Small intestine (tissue), 7 donors: ENCODE data around the gene KRTAP10-3. TPM values are rescaled to one million over a fixed set of nuclear protein-coding genes. Genes with fewer than 3 reads are reported as not detected.
"Not testable (repeated sequence)": the region's sequence is repeated elsewhere in the genome, so short reads cannot be mapped to it uniquely, and the experiment has no call there.

Experiments used
- DNase-seq, 2 donors: peaks; one replicate each; pipeline versions ENCODE4 v3.0.0 to v3.0.0-alpha.2; 2013
- FAIRE-seq: peaks from 2 replicates; lab custom pipeline; 2012; peaks lifted over from hg19 to GRCh38; lab: Jason Lieb, UNC
- H3K27ac ChIP-seq, 3 donors: one replicate each; pipeline ENCODE4 v1.5.1; 2013; ENCODE audit warnings: low read length in 2 of 3, mild to moderate bottlenecking in 2 of 3, control low read depth in 1 of 3, inconsistent platforms in 1 of 3, low read depth in 1 of 3, moderate library complexity in 1 of 3
- H3K27me3 ChIP-seq, 3 donors: one replicate each; pipeline ENCODE4 v1.6.1; 2013; ENCODE audit warnings: low read length in 3 of 3, inconsistent platforms in 1 of 3; ENCODE audit not compliant: control insufficient read depth in 3 of 3, insufficient read depth in 3 of 3
- H3K36me3 ChIP-seq, 3 donors: one replicate each; pipeline ENCODE4 v1.6.1; 2013; ENCODE audit warnings: low read length in 3 of 3, inconsistent platforms in 1 of 3, low read depth in 1 of 3, mild to moderate bottlenecking in 1 of 3, moderate library complexity in 1 of 3; ENCODE audit not compliant: control insufficient read depth in 3 of 3, insufficient read depth in 2 of 3
- H3K4me1 ChIP-seq, 3 donors: one replicate each; pipeline ENCODE4 v1.6.1; 2013; ENCODE audit warnings: low read length in 2 of 3, inconsistent platforms in 1 of 3, low read depth in 1 of 3, mild to moderate bottlenecking in 1 of 3, moderate library complexity in 1 of 3; ENCODE audit not compliant: control insufficient read depth in 3 of 3, insufficient read depth in 2 of 3
- H3K4me3 ChIP-seq, 3 donors: one replicate each; pipeline ENCODE4 v1.5.1; 2013; ENCODE audit warnings: low read length in 3 of 3, control low read depth in 1 of 3, inconsistent platforms in 1 of 3, low read depth in 1 of 3, mild to moderate bottlenecking in 1 of 3, moderate library complexity in 1 of 3
- H3K9me3 ChIP-seq, 2 donors: one replicate each; pipeline ENCODE4 v1.6.1; 2013; ENCODE audit warnings: low read depth in 1 of 2, low read length in 1 of 2; ENCODE audit not compliant: control insufficient read depth in 2 of 2, insufficient read depth in 1 of 2
- WGBS, 3 donors: extraction: QIAGEN DNeasy Blood & Tissue Kit; methylation state at CpG; one replicate each; pipeline ENCODE4 v1.1.7; 2013; 5-methylcytosine and 5-hydroxymethylcytosine counted together
- polyA plus RNA-seq, 4 donors: library from polyadenylated mRNA; stranded (reverse) in 3 of 4; unstranded in 1 of 4; fragments of 200-250 nt in 3 of 4; fragments of 120-200 nt in 1 of 4; gene quantifications; one replicate each; pipeline versions ENCODE4 v1.2.1 to v1.2.3, GENCODE V29; 2013
- donor health status: healthy with polysubstance abuse.
- donor health status: control.
- donor health status: control.
- donor health status: Bipolar disorder and iron deficiency.
- donor health status: healthy.

The KRTAP10-3 gene
- polyA plus RNA-seq, 4 donors = not detected

DNA sequence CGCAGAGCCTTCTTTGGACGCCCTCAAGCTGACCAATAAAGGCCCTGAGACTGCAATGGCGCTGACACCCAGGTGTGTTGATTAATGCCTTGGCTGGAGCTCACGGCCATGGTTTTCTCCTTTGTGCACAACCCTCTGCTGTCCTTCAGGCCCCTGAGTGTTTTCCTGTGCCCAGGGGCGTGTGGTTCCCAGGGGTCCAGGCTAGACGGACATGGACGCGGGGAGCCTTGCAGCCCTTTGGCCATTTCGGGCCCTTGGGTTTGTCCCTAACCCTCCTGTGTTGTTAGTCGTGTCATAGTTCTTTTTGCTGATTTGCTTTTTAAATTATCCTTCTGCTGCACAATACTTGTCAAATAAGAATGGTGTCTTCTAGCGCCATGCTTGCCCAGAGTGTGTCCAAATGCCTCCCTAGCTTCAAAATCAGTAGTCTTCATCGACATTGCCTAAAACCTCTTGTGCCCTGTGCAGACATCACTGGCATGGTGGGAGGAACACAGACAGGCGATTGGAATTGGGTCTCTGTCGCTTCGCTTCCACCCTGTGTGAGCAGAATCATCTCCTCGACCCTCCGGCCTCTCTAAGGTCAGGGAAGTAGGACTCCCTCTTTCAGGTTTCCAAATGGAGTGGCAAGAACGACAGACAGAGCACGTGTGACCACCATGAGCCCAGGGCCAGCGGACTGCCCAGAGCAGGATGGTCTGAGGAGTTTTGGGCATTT, 16.9 kb upstream of the KRTAP10-3 start:
- Histone ChIP-seq H3K4me3 (no peak overlapping the region), H3K9me3 (peaks cover 0 to 34% of the 10 kb centered on the region in 2 donors), H3K27me3 (peaks cover 0 to 2% (median 0%) of the 10 kb centered on the region in 3 donors), H3K36me3 (no peaks in the 10 kb centered on the region), H3K4me1 (no peaks in the 10 kb centered on the region), H3K27ac (no peak overlapping the region)
- DNase-seq (no peak), FAIRE-seq (no peak)
- WGBS, 3 donors = 84 to 86% (median 84%) methylated on average over 20 of the region's 20 CpGs

DNA sequence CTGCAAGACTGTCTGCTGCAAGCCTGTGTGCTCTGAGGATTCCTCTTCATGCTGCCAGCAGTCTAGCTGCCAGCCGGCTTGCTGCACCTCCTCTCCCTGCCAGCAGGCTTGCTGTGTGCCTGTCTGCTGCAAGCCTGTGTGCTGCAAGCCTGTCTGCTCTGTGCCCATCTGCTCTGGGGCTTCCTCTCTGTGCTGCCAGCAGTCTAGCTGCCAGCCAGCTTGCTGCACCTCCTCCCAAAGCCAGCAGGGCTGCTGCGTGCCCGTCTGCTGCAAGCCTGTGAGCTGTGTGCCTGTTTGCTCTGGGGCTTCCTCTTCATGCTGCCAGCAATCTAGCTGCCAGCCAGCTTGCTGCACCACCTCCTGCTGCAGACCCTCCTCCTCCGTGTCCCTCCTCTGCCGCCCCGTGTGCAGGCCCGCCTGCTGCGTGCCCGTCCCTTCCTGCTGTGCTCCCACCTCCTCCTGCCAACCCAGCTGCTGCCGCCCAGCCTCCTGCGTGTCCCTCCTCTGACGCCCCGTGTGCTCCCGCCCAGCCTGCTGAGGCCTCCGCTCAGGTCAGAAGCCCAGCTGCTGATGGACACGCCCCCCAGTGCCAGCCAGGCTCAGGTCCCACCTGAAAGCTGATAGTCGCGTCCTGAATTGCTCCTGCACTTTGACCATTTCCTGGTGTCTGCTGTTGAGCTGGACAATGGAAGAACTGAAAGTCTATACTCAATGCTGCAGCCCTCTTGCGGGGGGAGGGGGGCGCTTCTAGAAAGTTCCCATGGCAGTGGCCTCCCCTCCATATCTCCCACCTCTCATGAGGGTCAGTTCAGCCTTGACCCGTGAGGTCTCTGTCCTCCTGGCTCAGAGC, 16.1 kb upstream of the KRTAP10-3 start:
- no peak overlapping the region for H3K4me3 ChIP-seq
- H3K27ac ChIP-seq = no peak overlapping the region
- WGBS, 3 donors = 7 to 31% (median 24%) methylated on average over 15 to 21 of the region's 21 CpGs
- DNase-seq (peak; percentile 76 to 83), FAIRE-seq (no peak)
- peaks cover 0 to 34% of the 10 kb centered on the region in 2 donors for H3K9me3 ChIP-seq
- H3K27me3 ChIP-seq = peaks cover 0 to 2% (median 0%) of the 10 kb centered on the region in 3 donors
- no peaks in the 10 kb centered on the region for H3K4me1 ChIP-seq
- no peaks in the 10 kb centered on the region for H3K36me3 ChIP-seq

DNA sequence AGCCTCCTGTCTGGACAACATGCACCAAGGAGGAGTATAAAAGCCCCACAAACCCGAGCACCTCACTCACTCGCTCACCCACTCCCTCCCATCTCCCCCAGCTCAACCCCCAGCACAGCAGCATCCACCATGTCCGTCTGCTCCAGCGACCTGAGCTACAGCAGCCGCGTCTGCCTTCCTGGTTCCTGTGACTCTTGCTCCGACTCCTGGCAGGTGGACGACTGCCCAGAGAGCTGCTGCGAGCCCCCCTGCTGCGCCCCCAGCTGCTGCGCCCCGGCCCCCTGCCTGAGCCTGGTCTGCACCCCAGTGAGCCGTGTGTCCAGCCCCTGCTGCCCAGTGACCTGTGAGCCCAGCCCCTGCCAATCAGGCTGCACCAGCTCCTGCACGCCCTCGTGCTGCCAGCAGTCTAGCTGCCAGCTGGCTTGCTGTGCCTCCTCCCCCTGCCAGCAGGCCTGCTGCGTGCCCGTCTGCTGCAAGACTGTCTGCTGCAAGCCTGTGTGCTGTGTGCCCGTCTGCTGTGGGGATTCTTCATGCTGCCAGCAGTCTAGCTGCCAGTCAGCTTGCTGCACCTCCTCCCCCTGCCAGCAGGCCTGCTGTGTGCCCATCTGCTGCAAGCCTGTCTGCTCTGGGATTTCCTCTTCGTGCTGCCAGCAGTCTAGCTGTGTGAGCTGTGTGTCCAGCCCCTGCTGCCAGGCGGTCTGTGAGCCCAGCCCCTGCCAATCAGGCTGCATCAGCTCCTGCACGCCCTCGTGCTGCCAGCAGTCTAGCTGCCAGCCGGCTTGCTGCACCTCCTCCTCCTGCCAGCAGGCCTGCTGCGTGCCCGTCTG, 15.2 kb upstream of the KRTAP10-3 start, which contains the start of gene KRTAP10-4:
KRTAP10-4 (plus strand) TSS at position 100 of the 827 bp plus-strand sequence; CDS start at position 130, 30 bp downstream.
- not testable (repeated sequence) for FAIRE-seq, H3K4me1 ChIP-seq, H3K36me3 ChIP-seq, H3K27ac ChIP-seq, H3K27me3 ChIP-seq, H3K4me3 ChIP-seq, DNase-seq
- peaks cover 0 to 34% of the 10 kb centered on the region in 2 donors for H3K9me3 ChIP-seq
- 36 to 64% (median 36%) methylated on average over 21 to 22 of the region's 25 CpGs for WGBS, 3 donors

DNA sequence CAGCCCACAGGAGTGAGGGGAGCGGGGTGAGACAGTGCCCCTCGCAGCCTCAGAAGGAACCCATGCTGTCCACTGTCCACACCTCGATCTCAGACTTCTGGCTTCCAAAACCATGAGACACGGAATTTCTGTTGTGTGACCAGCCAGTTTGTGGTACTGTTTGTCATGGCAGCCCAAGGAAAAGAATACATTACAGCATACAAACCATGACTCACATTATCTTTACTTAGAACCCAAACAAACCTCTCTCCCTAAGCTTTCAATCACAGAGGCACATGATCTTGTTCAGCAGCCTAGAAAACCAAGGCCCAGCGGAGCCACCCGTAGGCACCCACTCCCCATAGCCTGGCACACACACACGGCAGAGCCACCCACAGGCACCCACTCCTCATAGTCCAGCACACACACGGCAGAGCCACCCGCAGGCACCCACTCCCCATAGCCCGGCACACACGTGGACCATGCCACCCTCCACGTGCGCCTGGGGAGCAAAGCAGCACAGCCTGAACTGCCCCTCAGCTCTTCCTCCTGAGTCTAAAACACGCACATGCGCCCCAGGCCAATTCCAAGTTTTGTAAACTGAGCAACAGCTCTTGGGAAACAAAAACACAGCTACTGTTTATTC, 14.5 kb upstream of the KRTAP10-3 start:
- Histone ChIP-seq H3K27ac (no peak overlapping the region), H3K36me3 (no peaks in the 10 kb centered on the region), H3K4me1 (no peaks in the 10 kb centered on the region), H3K9me3 (peaks cover 0 to 29% of the 10 kb centered on the region in 2 donors), H3K4me3 (no peak overlapping the region), H3K27me3 (peaks cover 0 to 2% (median 0%) of the 10 kb centered on the region in 3 donors)
- 81 to 87% (median 83%) methylated on average over 15 of the region's 15 CpGs for WGBS, 3 donors
- DNase-seq (no peak), FAIRE-seq (no peak)

DNA sequence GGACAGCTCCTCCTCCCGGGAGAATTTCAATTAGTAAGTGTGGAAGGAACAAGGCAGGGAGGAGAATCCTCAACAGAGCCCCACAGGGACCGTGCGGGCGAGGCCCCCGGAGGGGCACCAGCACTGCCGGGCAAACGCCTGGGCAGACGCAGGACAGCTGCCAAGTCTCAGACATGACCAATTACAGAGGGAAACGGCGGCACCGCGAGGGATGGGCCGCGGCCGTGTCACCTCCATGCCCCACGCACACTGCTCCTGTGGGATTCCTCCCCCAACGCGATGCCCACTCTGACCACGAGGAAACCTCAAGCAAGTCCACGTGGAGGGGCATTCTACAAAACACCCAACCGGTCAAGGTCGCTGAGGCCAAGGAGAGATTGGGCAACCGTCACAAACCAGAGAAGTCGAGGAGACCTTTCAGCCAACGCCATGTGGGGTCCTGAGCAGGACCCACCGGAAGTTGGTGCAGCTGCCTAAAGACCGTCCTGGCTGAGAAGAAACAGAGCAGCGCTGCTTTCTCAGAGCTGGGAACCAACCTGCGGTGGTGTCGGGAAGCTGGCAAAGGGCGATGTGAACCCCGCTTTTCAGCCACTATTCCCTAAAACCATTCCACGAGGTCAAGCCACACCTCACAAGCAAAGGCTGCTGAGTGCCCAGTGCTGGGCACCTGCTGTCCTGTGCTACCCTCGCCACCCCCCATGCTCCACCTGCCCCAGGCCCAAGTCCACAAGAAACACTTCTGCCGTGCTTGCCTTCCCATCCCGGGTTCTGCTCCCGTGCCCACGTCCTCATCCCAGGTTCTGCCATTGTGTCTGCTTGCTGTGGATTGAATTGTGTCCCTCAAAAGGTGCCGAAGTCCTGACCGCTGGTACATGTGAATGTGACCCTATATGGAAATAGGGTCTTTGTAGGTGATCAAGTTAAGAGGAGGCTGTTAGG, 13.5 kb upstream of the KRTAP10-3 start:
- FAIRE-seq = no peak
- 90 to 92% (median 92%) methylated on average over 40 of the region's 40 CpGs for WGBS, 3 donors
- no peak for DNase-seq
- Histone ChIP-seq H3K27me3 (peaks cover 0 to 2% (median 0%) of the 10 kb centered on the region in 3 donors), H3K4me3 (no peak overlapping the region), H3K27ac (no peak overlapping the region), H3K36me3 (no peaks in the 10 kb centered on the region), H3K9me3 (peaks cover 0 to 25% of the 10 kb centered on the region in 2 donors), H3K4me1 (no peaks in the 10 kb centered on the region)

DNA sequence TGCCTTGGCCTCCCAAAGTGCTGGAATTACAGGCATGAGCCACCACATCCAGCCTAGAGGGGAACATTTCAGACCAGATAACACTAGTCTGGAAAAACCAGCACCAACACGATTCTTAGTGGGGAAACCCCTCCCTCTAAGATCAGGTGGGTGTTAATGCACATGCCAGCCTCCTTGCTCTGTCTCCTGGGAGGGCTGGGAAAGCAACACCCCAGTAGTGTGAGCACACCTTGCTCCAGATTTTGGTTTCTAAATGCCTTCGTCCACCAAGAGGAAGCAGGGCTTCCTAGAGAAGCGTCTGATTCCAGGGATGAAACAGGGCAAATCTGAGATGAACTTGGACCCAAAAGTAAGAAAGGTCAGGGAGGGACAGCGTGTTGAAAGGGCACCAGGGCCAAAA, 12.7 kb upstream of the KRTAP10-3 start:
- Histone ChIP-seq H3K27ac (no peak overlapping the region), H3K36me3 (no peaks in the 10 kb centered on the region), H3K27me3 (peaks cover 0 to 2% (median 0%) of the 10 kb centered on the region in 3 donors), H3K4me3 (no peak overlapping the region), H3K9me3 (peaks cover 0 to 20% of the 10 kb centered on the region in 2 donors), H3K4me1 (no peaks in the 10 kb centered on the region)
- WGBS, 3 donors = 65 to 76% (median 74%) methylated on average over 4 of the region's 4 CpGs
- FAIRE-seq (no peak), DNase-seq (no peak)

DNA sequence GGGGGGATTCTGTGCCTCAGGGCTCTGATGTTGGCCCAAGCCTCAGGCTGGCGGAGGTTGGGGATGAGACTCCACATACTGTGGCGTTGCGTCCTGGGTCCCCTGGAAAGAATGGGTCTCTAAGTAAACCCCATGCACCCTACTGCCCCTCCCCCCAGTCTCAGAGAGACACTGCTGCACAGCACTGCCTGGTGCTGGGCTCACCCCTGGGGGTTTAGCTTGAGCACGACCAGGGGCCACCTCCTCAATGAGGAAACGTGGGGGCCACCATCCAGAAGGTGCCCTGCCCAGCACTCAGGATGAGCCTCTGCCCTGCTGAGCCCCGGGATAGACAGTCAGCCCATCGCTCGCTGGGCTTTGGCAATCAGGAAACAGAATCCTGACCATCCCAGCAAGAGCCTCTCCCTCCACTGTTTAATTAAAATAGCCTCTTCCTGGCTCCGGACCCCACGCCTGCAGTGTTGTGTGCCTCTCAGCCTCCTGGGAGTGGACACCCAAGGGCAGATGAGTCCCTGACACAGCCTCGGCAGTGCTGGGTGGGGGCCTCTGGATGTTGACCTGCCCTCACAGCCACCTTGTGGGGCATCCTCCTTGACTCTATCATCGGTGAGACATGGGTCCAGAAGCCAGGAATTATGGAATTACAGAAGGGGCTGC, 11.4 kb upstream of the KRTAP10-3 start:
- H3K36me3 ChIP-seq = no peaks in the 10 kb centered on the region
- FAIRE-seq = no peak
- H3K27me3 ChIP-seq = peaks cover 0 to 2% (median 0%) of the 10 kb centered on the region in 3 donors
- WGBS, 3 donors = 82 to 89% (median 88%) methylated on average over 12 of the region's 12 CpGs
- no peak overlapping the region for H3K4me3 ChIP-seq
- no peaks in the 10 kb centered on the region for H3K4me1 ChIP-seq
- no peak overlapping the region for H3K27ac ChIP-seq
- H3K9me3 ChIP-seq = peaks cover 0 to 11% of the 10 kb centered on the region in 2 donors
- DNase-seq = no peak
